HepG2 (cell line): ENCODE results near the gene TSLP. TPM values are rescaled to one million over a fixed set of nuclear protein-coding genes. Genes with fewer than 3 reads are reported as not detected.
A peak's percentile ranks its signal among the peaks of the same experiment; 100 is the strongest.

ENCODE experiments used
- ATAC-seq: fragments of 200-7000 bp; cut with Tn5 transposase; 3 replicates; pipeline ENCODE4 v1.9.1; 2020; ENCODE audit warnings: mild to moderate bottlenecking, moderate library complexity
- BruUV-seq: library from RNA; stranded (reverse); fragments of 400-500 nt; replicated peaks from 2 replicates; lab custom pipeline; 2021; lab: Mats Ljungman, UMichigan
- CTCF ChIA-PET: fragments of 300-600 bp; formaldehyde crosslinking; extraction: SDS; loops from one replicate; lab custom pipeline; 2021; ENCODE audit warnings: low total read pairs, inconsistent platforms, low intra/inter-chr PET ratio; lab: Yijun Ruan, JAX
- POLR2A ChIA-PET: fragments of 350-600 bp; sonication (Branson Sonifier 250); formaldehyde crosslinking; loops from one replicate; lab custom pipeline; 2020; ENCODE audit warnings: antibody characterized with exemption, inconsistent platforms; lab: Yijun Ruan, JAX
- DNase-seq: peaks from one replicate; pipeline ENCODE4 v3.0.0-alpha.2; 2015; ENCODE audit warnings: low spot score
- FAIRE-seq: peaks from 3 replicates; lab custom pipeline; 2011; peaks lifted over from hg19 to GRCh38; lab: Jason Lieb, UNC
- H2AFZ ChIP-seq: one replicate; pipeline ENCODE4 v1.6.1; 2011; ENCODE audit warnings: low read length, inconsistent platforms
- H3K27ac ChIP-seq: fragments of 300-600 bp; 3 replicates; pipeline ENCODE4 v1.8.0; 2011; ENCODE audit warnings: mixed run types, mild to moderate bottlenecking, mixed read lengths, low read length, inconsistent platforms; ENCODE audit not compliant: insufficient read depth; ENCODE audit errors: extremely low read length
- H3K27me3 ChIP-seq, 2 experiments: fragments of 200-600 bp in 1 of 2; 2 replicates in 1 of 2; 3 replicates in 1 of 2; pipeline versions ENCODE4 v1.6.0 to v1.8.0; 2011; ENCODE audit warnings: low read length in 2 of 2, mild to moderate bottlenecking in 2 of 2, moderate library complexity in 2 of 2, inconsistent platforms in 1 of 2; ENCODE audit not compliant: insufficient read depth in 2 of 2, control insufficient read depth in 1 of 2
- H3K36me3 ChIP-seq, 2 experiments: fragments of 200-600 bp in 1 of 2; replicated peaks in 1 of 2; 2 replicates in 1 of 2; 3 replicates in 1 of 2; pipeline versions ENCODE4 v1.5.1 to v1.8.0; 2011; ENCODE audit warnings: low read length in 2 of 2, inconsistent platforms in 1 of 2; ENCODE audit not compliant: insufficient read depth in 2 of 2, control insufficient read depth in 1 of 2
- H3K4me1 ChIP-seq: 2 replicates; pipeline ENCODE4 v1.5.1; 2012; ENCODE audit warnings: low read length, inconsistent platforms; ENCODE audit not compliant: insufficient read depth
- H3K4me2 ChIP-seq: 2 replicates; pipeline ENCODE4 v1.6.0; 2011; ENCODE audit warnings: low read depth, low read length, inconsistent platforms
- H3K4me3 ChIP-seq, 3 experiments: fragments of 200-600 bp in 1 of 3; sonication (generic), shearing (Covaris generic) in 1 of 3; replicated peaks in 1 of 3; 2 replicates each; pipeline ENCODE4 v1.5.1; 2011 to 2016; ENCODE audit warnings: low read length in 3 of 3, inconsistent platforms in 2 of 3, low read depth in 2 of 3, mild to moderate bottlenecking in 2 of 3, control low read depth in 1 of 3, mixed read lengths in 1 of 3; ENCODE audit not compliant: insufficient read depth in 1 of 3
- H3K79me2 ChIP-seq: one replicate; pipeline ENCODE4 v1.6.1; 2011; ENCODE audit warnings: low read length, inconsistent platforms; ENCODE audit not compliant: insufficient read depth
- H3K9ac ChIP-seq: 2 replicates; pipeline ENCODE4 v1.6.0; 2011; ENCODE audit warnings: mild to moderate bottlenecking, low read depth, low read length, inconsistent platforms; ENCODE audit not compliant: insufficient read depth
- H3K9me3 ChIP-seq: 2 replicates; pipeline ENCODE4 v1.5.1; 2012; ENCODE audit warnings: mild to moderate bottlenecking, low read length
- H4K20me1 ChIP-seq: 2 replicates; pipeline ENCODE4 v1.6.0; 2011; ENCODE audit warnings: inconsistent platforms, mild to moderate bottlenecking, low read length, moderate library complexity; ENCODE audit not compliant: insufficient read depth
- CREM ChIP-seq, 2 experiments: sonication (generic) in 1 of 2; formaldehyde crosslinking in 1 of 2; IDR thresholded peaks; 2 replicates each; pipeline versions ENCODE4 v1.4.0 to v1.6.1; 2016 to 2020; ENCODE audit warnings: antibody characterized with exemption in 1 of 2, mild to moderate bottlenecking in 1 of 2, missing genetic modification reagents in 1 of 2
- FOXA3 ChIP-seq: IDR thresholded peaks from 2 replicates; pipeline ENCODE4 v1.6.1; 2016; ENCODE audit warnings: missing genetic modification reagents, missing compliant biosample characterization
- JDP2 ChIP-seq: sonication (generic); formaldehyde crosslinking; IDR thresholded peaks from 2 replicates; pipeline ENCODE4 v1.8.1; 2022; ENCODE audit warnings: missing genetic modification reagents, borderline replicate concordance
- KDM3A ChIP-seq: IDR thresholded peaks from 2 replicates; pipeline ENCODE4 v1.6.1; 2018; ENCODE audit warnings: low read depth, missing compliant biosample characterization
- MAFF ChIP-seq: IDR thresholded peaks from 2 replicates; pipeline ENCODE4 v1.6.1; 2011; ENCODE audit warnings: low read depth, low read length, improper control_type of control experiment
- MAFK ChIP-seq, 2 experiments: IDR thresholded peaks in 1 of 2; conservative IDR thresholded peaks in 1 of 2; 2 replicates each; pipeline ENCODE4 v1.6.1; 2011; ENCODE audit warnings: improper control_type of control experiment in 2 of 2, low read length in 2 of 2
- PHF20 ChIP-seq: sonication (generic); formaldehyde crosslinking; IDR thresholded peaks from 2 replicates; pipeline ENCODE4 v1.5.0; 2020; ENCODE audit warnings: mild to moderate bottlenecking, missing genetic modification reagents
- RCOR2 ChIP-seq: IDR thresholded peaks from 2 replicates; pipeline ENCODE4 v1.6.1; 2016; ENCODE audit warnings: missing biosample characterization, missing genetic modification reagents
- ZBTB8A ChIP-seq: sonication (generic); formaldehyde crosslinking; IDR thresholded peaks from 2 replicates; pipeline ENCODE4 v1.4.0; 2020; ENCODE audit warnings: mild to moderate bottlenecking, low read depth, missing genetic modification reagents, borderline replicate concordance
- ZC3H13 ChIP-seq: sonication (generic); formaldehyde crosslinking; IDR thresholded peaks from 2 replicates; pipeline ENCODE4 v1.8.1; 2023; ENCODE audit warnings: mild to moderate bottlenecking, missing genetic modification reagents, moderate library complexity
- ZKSCAN5 ChIP-seq: sonication (generic); formaldehyde crosslinking; IDR thresholded peaks from 2 replicates; pipeline ENCODE4 v1.5.1; 2020; ENCODE audit warnings: mild to moderate bottlenecking, missing genetic modification reagents
- ZNF232 ChIP-seq: sonication (generic); formaldehyde crosslinking; IDR thresholded peaks from 2 replicates; pipeline ENCODE4 v1.4.0; 2020; ENCODE audit warnings: missing genetic modification reagents, borderline replicate concordance
- ZNF282 ChIP-seq: fragments of 450-650 bp; IDR thresholded peaks from 2 replicates; pipeline ENCODE4 v1.6.1; 2018; ENCODE audit not compliant: partially characterized antibody
- ZNF33B ChIP-seq: sonication (generic); formaldehyde crosslinking; IDR thresholded peaks from 2 replicates; pipeline ENCODE4 v1.5.1; 2020; ENCODE audit warnings: mild to moderate bottlenecking, missing genetic modification reagents
- ZNF432 ChIP-seq: sonication (generic); formaldehyde crosslinking; IDR thresholded peaks from 2 replicates; pipeline ENCODE4 v1.5.0; 2020; ENCODE audit warnings: missing genetic modification reagents, mild to moderate bottlenecking, borderline replicate concordance
- ZNF790 ChIP-seq: sonication (generic); formaldehyde crosslinking; IDR thresholded peaks from 2 replicates; pipeline ENCODE4 v1.8.0; 2022; ENCODE audit warnings: missing genetic modification reagents, mild to moderate bottlenecking, borderline replicate concordance
- ZSCAN21 ChIP-seq: sonication (generic); formaldehyde crosslinking; IDR thresholded peaks from 2 replicates; pipeline ENCODE4 v1.8.0; 2022; ENCODE audit warnings: mild to moderate bottlenecking, missing genetic modification reagents, moderate library complexity, borderline replicate concordance
- WGBS: methylation state at CpG from one replicate; pipeline ENCODE4 v1.1.6; 2017; ENCODE audit warnings: low lambda C conversion rate; 5-methylcytosine and 5-hydroxymethylcytosine counted together
- in situ Hi-C: cut with HindIII; loops from 2 replicates; pipeline ENCODE4 v1.10.0; 2017; ENCODE audit warnings: low pct_unique_long_range_greater_than_20kb; ENCODE audit not compliant: extremely low pct_ligation_motif_present
- intact Hi-C: fragments of 100-400 bp; cut with micrococcal nuclease; formaldehyde crosslinking; loops from one replicate; pipeline ENCODE4 v1.10.0; 2022; ENCODE audit not compliant: unreplicated experiment
- polyA plus RNA-seq, 8 experiments: library from polyadenylated mRNA; depleted of rRNA in 3 of 8; stranded (reverse) in 7 of 8; unstranded in 1 of 8; fragments of >200 nt; fragmentation: Illumina TruSeq in 4 of 8; extraction: Trizol in 4 of 8; gene quantifications; 2 replicates each; pipeline versions ENCODE4 v1.2.1 to v1.2.3, GENCODE V29; 2011 to 2016; ENCODE audit warnings: low read depth in 4 of 8, missing spikeins in 1 of 8, mixed read lengths in 1 of 8; ENCODE audit not compliant: insufficient read depth in 1 of 8
- total RNA-seq, 5 experiments: library from RNA; depleted of rRNA; stranded (reverse); fragments of >200 nt; fragmentation: Illumina TruSeq; extraction: Trizol; gene quantifications; 2 replicates each; pipeline ENCODE4 v1.2.3, GENCODE V29; 2016; ENCODE audit warnings: low read depth in 1 of 5

TSLP gene
- total and polyA plus RNA-seq, 2 of the 13 experiments (the other 11 are each of a cell fraction or from before 2014, with no cell fraction given), result not detected

DNA sequence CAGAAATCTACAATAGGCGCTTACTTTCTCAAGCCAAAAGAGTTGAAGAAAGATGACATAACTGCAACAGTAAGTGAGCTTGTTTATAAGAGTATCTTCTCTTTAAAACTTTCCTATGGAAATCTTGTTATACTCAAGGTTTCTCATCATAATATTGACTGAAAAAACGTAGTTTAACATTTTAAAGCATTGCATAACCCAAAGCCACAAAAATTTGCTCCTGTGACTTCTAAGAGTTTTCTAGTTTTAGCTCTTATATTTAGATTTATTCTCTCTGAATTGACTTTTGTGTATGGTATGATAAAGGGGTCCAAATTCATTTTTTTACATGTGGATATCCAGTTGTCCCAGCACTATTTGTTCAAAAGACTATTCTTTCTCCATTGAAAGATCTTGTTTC lies 35.9 kb downstream of the TSLP start:
- FAIRE-seq (no peak), ATAC-seq (no peak), DNase-seq (no peak)
- in situ Hi-C loops, result no loop called here
- no peaks in the 10 kb centered on the region for H3K27me3 ChIP-seq
- no peaks in the 10 kb centered on the region for H4K20me1 ChIP-seq
- TF ChIP-seq KDM3A (CRISPR knock-in tag) (no peak), ZBTB8A (no peak), ZNF282 (no peak), ZNF33B (CRISPR knock-in tag) (no peak), ZC3H13 (CRISPR knock-in tag) (no peak), ZSCAN21 (CRISPR knock-in tag) (no peak), CREM (IDR thresholded peaks at IDR 0.05) (no peak), CREM (CRISPR knock-in tag; IDR thresholded peaks at IDR 0.05) (no peak), RCOR2 (CRISPR knock-in tag) (no peak), ZNF432 (CRISPR knock-in tag) (no peak), FOXA3 (CRISPR knock-in tag) (no peak)
- POLR2A ChIA-PET, result no interaction called here
- intact Hi-C loops, result no loop called here
- H2AFZ ChIP-seq, result no peak overlapping the region
- H3K4me1 ChIP-seq, result no peaks in the 10 kb centered on the region
- no peaks in the 10 kb centered on the region for H3K9me3 ChIP-seq
- BruUV-seq, result no TSS peak
- CTCF ChIA-PET, result no interaction called here
- H3K9ac ChIP-seq, result no peak overlapping the region
- no peaks in the 10 kb centered on the region for H3K79me2 ChIP-seq
- H3K4me2 ChIP-seq, result no peak overlapping the region
- H3K27ac ChIP-seq, result no peak overlapping the region
- WGBS, result 100% methylated on average over 2 of the region's 2 CpGs
- H3K4me3 ChIP-seq, result no peak overlapping the region
- H3K36me3 ChIP-seq, result peaks cover 12 to 89% of the 10 kb centered on the region in 2 experiments

DNA sequence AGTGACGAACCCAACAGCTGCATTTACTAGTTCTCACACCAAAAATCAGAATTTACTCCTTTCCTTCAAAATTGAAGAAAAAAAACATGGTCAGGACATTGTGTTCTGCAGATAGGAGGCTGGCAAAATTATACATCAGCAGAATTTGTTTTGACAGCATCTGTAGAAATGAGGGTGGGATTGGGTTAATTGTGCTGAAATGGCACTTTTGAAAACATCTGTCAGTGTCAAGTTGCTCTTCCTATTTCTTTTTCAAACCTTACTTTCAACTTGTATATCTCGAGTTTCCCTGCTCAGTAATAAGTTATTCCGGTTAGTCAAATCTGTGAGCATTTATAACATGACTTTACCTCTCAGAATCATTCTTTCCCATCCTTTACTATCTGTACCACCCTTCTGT lies 40.4 kb downstream of the TSLP start:
- 94% methylated on average over 3 of the region's 3 CpGs for WGBS
- CTCF ChIA-PET, result no interaction called here

More for the DNA sequence above, 40.4 kb downstream of the TSLP start:
- no peak for TF ChIP-seq ZNF790
- no peak for TF ChIP-seq ZNF232
- peak; percentile 97 for TF ChIP-seq MAFF
- TF ChIP-seq PHF20 (CRISPR knock-in tag), result no peak
- TF ChIP-seq JDP2, result no peak
- peak; percentile 94 to 96 for TF ChIP-seq MAFK (conservative IDR thresholded peaks at IDR 0.05 in 1 of 2, IDR thresholded peaks at IDR 0.05 in 1 of 2; ENCODE audit: low read length in 2 of 2)
- no peak for TF ChIP-seq ZKSCAN5 (CRISPR knock-in tag)
- H4K20me1 ChIP-seq, result no peaks in the 10 kb centered on the region
- no peak overlapping the region for H3K4me3 ChIP-seq
- no peak overlapping the region for H3K4me2 ChIP-seq
- no peaks in the 10 kb centered on the region for H3K27me3 ChIP-seq
- FAIRE-seq (no peak), DNase-seq (no peak), ATAC-seq (no peak)
- BruUV-seq, result no TSS peak
- in situ Hi-C loops (no loop called here), intact Hi-C loops (no loop called here)
- H3K9ac ChIP-seq, result no peak overlapping the region
- H3K27ac ChIP-seq, result no peak overlapping the region
- no peaks in the 10 kb centered on the region for H3K9me3 ChIP-seq
- POLR2A ChIA-PET, result no interaction called here
- H3K79me2 ChIP-seq, result no peaks in the 10 kb centered on the region
- H2AFZ ChIP-seq, result no peak overlapping the region
- H3K36me3 ChIP-seq, result peaks cover 5 to 51% of the 10 kb centered on the region in 2 experiments
- no peaks in the 10 kb centered on the region for H3K4me1 ChIP-seq
